K562 (cell line): ENCODE results near the gene DDAH2. TPM values are rescaled to one million over a fixed set of nuclear protein-coding genes. Genes with fewer than 3 reads are reported as not detected.

Experiments used
- ATAC-seq: fragments of 200-7000 bp; cut with Tn5 transposase; 3 replicates; pipeline ENCODE4 v1.9.1; 2020; ENCODE audit warnings: moderate library complexity
- BruUV-seq: library from RNA; stranded (reverse); fragments of 400-500 nt; replicated peaks from 2 replicates; lab custom pipeline; 2021; lab: Mats Ljungman, UMichigan
- CTCF ChIA-PET: fragments of 300-600 bp; formaldehyde crosslinking; extraction: SDS; loops from one replicate; lab custom pipeline; 2021; ENCODE audit warnings: low intra/inter-chr PET ratio; lab: Yijun Ruan, JAX
- POLR2A ChIA-PET: fragments of 300-600, 350-650 bp; sonication (Branson Sonifier 250); formaldehyde crosslinking; extraction: SDS; loops from one replicate; lab custom pipeline; 2021; ENCODE audit warnings: antibody characterized with exemption, inconsistent platforms; lab: Yijun Ruan, JAX
- DNase-seq, 4 experiments: peaks; one replicate each; pipeline versions ENCODE4 v3.0.0 to v3.0.0-alpha.2; 2011 to 2018; ENCODE audit warnings: low spot score in 3 of 4, mixed read lengths in 3 of 4; ENCODE audit errors: extremely low read depth in 1 of 4
- FAIRE-seq: peaks from 2 replicates; lab custom pipeline; 2011; peaks lifted over from hg19 to GRCh38; lab: Jason Lieb, UNC
- H2AFZ ChIP-seq: 2 replicates; pipeline ENCODE4 v1.6.0; 2011; ENCODE audit warnings: low read depth, low read length, control low read depth, inconsistent platforms
- H3K27ac ChIP-seq: fragments of 200-600 bp; 3 replicates; pipeline ENCODE4 v1.8.0; 2011; ENCODE audit warnings: low read depth, mild to moderate bottlenecking, control low read depth, inconsistent platforms, low read length, moderate library complexity, mixed read lengths; ENCODE audit errors: extremely low read depth
- H3K27me3 ChIP-seq, 2 experiments: fragments of 300-600 bp in 1 of 2; 2 replicates in 1 of 2; 3 replicates in 1 of 2; pipeline versions ENCODE4 v1.6.0 to v1.8.0; 2011; ENCODE audit warnings: inconsistent platforms in 2 of 2, low read length in 2 of 2, mild to moderate bottlenecking in 1 of 2, mixed read lengths in 1 of 2, moderate library complexity in 1 of 2; ENCODE audit not compliant: control insufficient read depth in 2 of 2, insufficient read depth in 2 of 2
- H3K36me3 ChIP-seq: fragments of 300-600 bp; 3 replicates; pipeline ENCODE4 v1.8.0; 2011; ENCODE audit warnings: mild to moderate bottlenecking, low read length, inconsistent platforms; ENCODE audit not compliant: control insufficient read depth, insufficient read depth
- H3K4me1 ChIP-seq, 2 experiments: fragments of 200-600 bp in 1 of 2; replicated peaks in 1 of 2; 2 replicates in 1 of 2; 3 replicates in 1 of 2; pipeline versions ENCODE4 v1.5.1 to v1.8.0; 2011; ENCODE audit warnings: inconsistent platforms in 2 of 2, low read length in 2 of 2, mild to moderate bottlenecking in 1 of 2, mixed read lengths in 1 of 2, moderate library complexity in 1 of 2; ENCODE audit not compliant: control insufficient read depth in 2 of 2, insufficient read depth in 2 of 2
- H3K4me2 ChIP-seq: 2 replicates; pipeline ENCODE4 v1.6.1; 2011; ENCODE audit warnings: low read length, control low read depth, inconsistent platforms, mixed read lengths; ENCODE audit not compliant: insufficient read depth
- H3K4me3 ChIP-seq: fragments of 200-600 bp; sonication (generic), shearing (Covaris generic); 2 replicates; pipeline ENCODE4 v1.5.1; 2016; ENCODE audit warnings: control low read depth, inconsistent platforms
- H3K79me2 ChIP-seq: fragments of 200-600 bp; 3 replicates; pipeline ENCODE4 v1.8.0; 2011; ENCODE audit warnings: low read length, inconsistent platforms; ENCODE audit not compliant: control insufficient read depth, insufficient read depth
- H3K9ac ChIP-seq, 2 experiments: 2 replicates each; pipeline versions ENCODE4 v1.6.0 to v1.6.1; 2011; ENCODE audit warnings: low read depth in 2 of 2, low read length in 2 of 2, control low read depth in 1 of 2, inconsistent platforms in 1 of 2, mild to moderate bottlenecking in 1 of 2, mixed read lengths in 1 of 2; ENCODE audit not compliant: insufficient read depth in 1 of 2
- H3K9me1 ChIP-seq: one replicate; pipeline ENCODE4 v1.6.0; 2011; ENCODE audit warnings: inconsistent platforms, mild to moderate bottlenecking, low read length, moderate library complexity; ENCODE audit not compliant: control insufficient read depth, insufficient read depth
- H3K9me3 ChIP-seq: replicated peaks from 2 replicates; pipeline ENCODE4 v1.5.1; 2011; ENCODE audit warnings: low read depth, low read length, inconsistent platforms; ENCODE audit not compliant: control insufficient read depth, insufficient read depth
- H4K20me1 ChIP-seq: replicated peaks from 2 replicates; pipeline ENCODE4 v1.6.1; 2011; ENCODE audit warnings: low read length, inconsistent platforms, mixed read lengths; ENCODE audit not compliant: control insufficient read depth, insufficient read depth
- HNRNPK ChIP-seq: fragments of 200-400 bp; formaldehyde crosslinking; IDR thresholded peaks from one replicate; pipeline ENCODE4 v1.6.1; 2018; ENCODE audit warnings: mild to moderate bottlenecking, low read depth, low read length; ENCODE audit not compliant: poor library complexity, severe bottlenecking
- L3MBTL2 ChIP-seq: fragments of 450-650 bp; IDR thresholded peaks from 2 replicates; pipeline ENCODE4 v1.6.1; 2016; ENCODE audit warnings: mild to moderate bottlenecking, moderate library complexity
- PCBP2 ChIP-seq: fragments of 200-400 bp; formaldehyde crosslinking; IDR thresholded peaks from 2 replicates; pipeline ENCODE4 v1.6.1; 2018; ENCODE audit warnings: low read length, low read depth, mild to moderate bottlenecking, moderate library complexity; ENCODE audit not compliant: poor library complexity, severe bottlenecking
- PTRF ChIP-seq: fragments of 450-650 bp; IDR thresholded peaks from 2 replicates; pipeline ENCODE4 v1.6.1; 2016; ENCODE audit warnings: mild to moderate bottlenecking, missing genetic modification characterization, missing compliant biosample characterization
- PYGO2 ChIP-seq: fragments of 450-650 bp; IDR thresholded peaks from 2 replicates; pipeline ENCODE4 v1.6.1; 2016; ENCODE audit warnings: mild to moderate bottlenecking, missing genetic modification characterization, moderate library complexity, missing compliant biosample characterization
- TAF7 ChIP-seq: fragments of 450-650 bp; IDR thresholded peaks from 2 replicates; pipeline ENCODE4 v1.6.1; 2016; ENCODE audit warnings: missing genetic modification characterization, missing compliant biosample characterization
- VEZF1 ChIP-seq: fragments of 200-800 bp; sonication (Bioruptor generic); IDR thresholded peaks from 2 replicates; pipeline ENCODE4 v1.6.1; 2017; ENCODE audit warnings: missing genetic modification characterization, missing compliant biosample characterization
- ZFP36 ChIP-seq: fragments of 150-350 bp; IDR thresholded peaks from 2 replicates; pipeline ENCODE4 v1.6.1; 2018; ENCODE audit warnings: low read length, low read depth; ENCODE audit not compliant: partially characterized antibody
- ZNF217 ChIP-seq: sonication (generic); formaldehyde crosslinking; IDR thresholded peaks from 2 replicates; pipeline ENCODE4 v1.8.0; 2022; ENCODE audit warnings: mild to moderate bottlenecking, missing genetic modification reagents
- ZNF274 ChIP-seq: IDR thresholded peaks from 2 replicates; pipeline ENCODE4 v1.6.1; 2011; ENCODE audit warnings: low read depth, mild to moderate bottlenecking, low read length, moderate library complexity, borderline replicate concordance
- WGBS: fragments of 100-300 bp; shearing (Covaris generic); methylation state at CpG from one replicate; pipeline ENCODE4 v1.1.6; 2016; ENCODE audit warnings: low coverage, mixed read lengths; ENCODE audit not compliant: insufficient coverage; ENCODE audit errors: missing lambda C conversion rate; 5-methylcytosine and 5-hydroxymethylcytosine counted together
- in situ Hi-C: fragments of 300-500 bp; cut with MboI; formaldehyde crosslinking; loops from 4 replicates; pipeline ENCODE4 v1.15.0; 2018; ENCODE audit warnings: inconsistent platforms, mixed read lengths
- intact Hi-C: fragments of 100-400 bp; cut with micrococcal nuclease; formaldehyde crosslinking; loops from 2 replicates; pipeline ENCODE4 v1.14.2; 2022
- polyA plus RNA-seq, 8 experiments: library from polyadenylated mRNA; depleted of rRNA in 4 of 8; stranded (reverse) in 5 of 8; unstranded in 3 of 8; fragments of >200 nt; fragmentation: Nextera tagmentation in 2 of 8; fragmentation: Illumina TruSeq in 1 of 8; extraction: Ambion mirVana in 2 of 8; extraction: Trizol in 1 of 8; gene quantifications; 2 replicates each; pipeline versions ENCODE4 v1.2.1 to v1.2.3, GENCODE V29; 2011 to 2014; ENCODE audit warnings: inconsistent platforms in 1 of 8, missing spikeins in 1 of 8
- total RNA-seq, 7 experiments: library from RNA; depleted of rRNA in 6 of 7; stranded (reverse); fragments of >200 nt in 6 of 7; fragmentation: Illumina TruSeq in 2 of 7; extraction: Trizol in 2 of 7; gene quantifications; 2 replicates each; pipeline versions ENCODE4 v1.2.1 to v1.2.3, GENCODE V29; 2011 to 2021; ENCODE audit warnings: low replicate concordance in 1 of 7
- TF ChIP-seq, protein P1 (sequence below): sonication (generic); formaldehyde crosslinking; IDR thresholded peaks from 2 replicates; pipeline ENCODE4 v1.4.0; 2020; ENCODE audit warnings: mild to moderate bottlenecking, missing genetic modification reagents

The DDAH2 gene
- total and polyA plus RNA-seq, 9 of the 15 experiments (the other 6 are each of a cell fraction or from before 2014, with no cell fraction given) = 1.8 to 45.4 (median 21.4) TPM

DNA sequence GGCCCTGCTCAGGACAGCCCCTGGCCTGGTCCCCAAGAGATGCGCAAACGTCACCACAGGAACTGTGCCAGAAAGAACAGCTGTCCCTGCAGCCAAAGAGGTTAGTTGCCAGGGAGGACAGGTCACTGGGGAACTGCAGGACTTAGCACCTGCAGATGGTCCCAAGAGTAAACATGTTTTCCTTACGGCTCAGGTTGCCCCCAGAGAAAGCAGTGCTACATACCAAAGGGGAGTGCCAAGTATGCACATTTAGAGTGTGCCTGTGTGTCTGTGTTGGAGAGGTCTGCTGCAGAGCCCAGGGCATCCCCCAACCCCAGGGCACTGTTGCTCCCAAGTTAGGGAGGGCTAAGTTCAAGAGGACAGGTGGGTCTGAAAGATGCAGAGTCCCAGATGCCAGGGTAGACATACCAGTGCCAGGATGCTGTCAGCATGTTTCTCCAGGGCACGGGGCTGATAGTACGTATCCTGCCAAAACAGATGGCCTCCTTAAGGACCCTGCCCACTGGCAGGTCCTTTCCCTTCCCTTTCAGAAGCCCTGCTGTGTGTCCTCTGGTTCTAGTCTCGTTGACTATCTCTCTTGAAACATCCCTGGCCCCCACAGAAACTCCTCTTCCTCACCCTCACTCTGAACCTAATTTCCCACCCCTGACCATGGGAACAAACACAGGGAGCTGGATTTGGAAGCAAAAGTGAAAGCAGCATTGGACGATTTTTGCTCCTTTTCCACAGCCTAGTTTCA, 27.3 kb downstream of the DDAH2 start (continued):
- TF ChIP-seq, protein P1, sequence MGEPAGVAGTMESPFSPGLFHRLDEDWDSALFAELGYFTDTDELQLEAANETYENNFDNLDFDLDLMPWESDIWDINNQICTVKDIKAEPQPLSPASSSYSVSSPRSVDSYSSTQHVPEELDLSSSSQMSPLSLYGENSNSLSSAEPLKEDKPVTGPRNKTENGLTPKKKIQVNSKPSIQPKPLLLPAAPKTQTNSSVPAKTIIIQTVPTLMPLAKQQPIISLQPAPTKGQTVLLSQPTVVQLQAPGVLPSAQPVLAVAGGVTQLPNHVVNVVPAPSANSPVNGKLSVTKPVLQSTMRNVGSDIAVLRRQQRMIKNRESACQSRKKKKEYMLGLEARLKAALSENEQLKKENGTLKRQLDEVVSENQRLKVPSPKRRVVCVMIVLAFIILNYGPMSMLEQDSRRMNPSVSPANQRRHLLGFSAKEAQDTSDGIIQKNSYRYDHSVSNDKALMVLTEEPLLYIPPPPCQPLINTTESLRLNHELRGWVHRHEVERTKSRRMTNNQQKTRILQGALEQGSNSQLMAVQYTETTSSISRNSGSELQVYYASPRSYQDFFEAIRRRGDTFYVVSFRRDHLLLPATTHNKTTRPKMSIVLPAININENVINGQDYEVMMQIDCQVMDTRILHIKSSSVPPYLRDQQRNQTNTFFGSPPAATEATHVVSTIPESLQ (CRISPR knock-in tag) = 0 out of 2 replicates have a peak, but pooled peaks have one; percentile 57
- TF ChIP-seq, all 486 proteins: peak for 44

DNA sequence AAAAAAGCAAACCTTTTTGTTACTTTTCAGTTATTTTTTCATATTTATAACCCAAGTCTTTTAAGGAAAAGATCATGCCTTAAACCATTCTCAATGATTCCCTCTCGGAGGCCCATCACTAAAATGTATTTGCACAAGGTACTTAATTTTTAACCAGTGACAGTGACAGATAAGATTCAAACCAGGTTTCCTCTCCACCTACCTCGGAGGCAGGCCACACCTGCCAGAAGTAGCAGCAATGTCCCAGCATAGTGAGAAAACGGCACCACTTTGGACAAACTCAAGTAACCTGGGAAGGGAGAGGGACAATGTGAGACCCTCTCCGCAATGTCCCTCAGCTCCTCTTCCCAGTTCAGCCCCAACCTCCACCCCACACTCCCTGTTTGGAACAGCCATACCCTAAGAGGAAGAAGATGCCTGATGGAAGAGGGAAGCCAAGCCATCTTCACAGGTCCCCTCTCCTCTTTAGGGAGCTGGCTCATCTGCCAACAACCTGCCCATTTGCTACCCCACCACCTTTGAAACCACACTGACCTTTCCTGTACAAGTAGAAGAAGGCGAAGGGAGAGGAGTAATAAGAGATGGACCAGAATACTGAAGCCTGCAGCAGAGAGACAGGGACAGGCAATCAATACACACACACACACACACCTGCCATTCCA, 28.2 kb downstream of the DDAH2 start:
- intact Hi-C loops = no loop called here
- peak overlapping the region; percentile 87 for H3K4me2 ChIP-seq
- no peaks in the 10 kb centered on the region for H3K27me3 ChIP-seq
- H3K36me3 ChIP-seq = peaks cover 54% of the 10 kb centered on the region
- no TSS peak for BruUV-seq
- no peak overlapping the region for H2AFZ ChIP-seq
- no peak for DNase-seq
- H3K9me1 ChIP-seq = peaks cover 5% of the 10 kb centered on the region
- in situ Hi-C loops = no loop called here
- no peak for ATAC-seq
- H3K9me3 ChIP-seq = no peaks in the 10 kb centered on the region
- H4K20me1 ChIP-seq = no peaks in the 10 kb centered on the region; the same call in 1 of the 2 replicates
- H3K27ac ChIP-seq = peak overlapping the region; percentile 14; the same call in 1 of the 3 replicates
- POLR2A ChIA-PET = interaction anchor here (0.6 to 9.7 kb wide), 6 partner anchors 9 to 38 kb away, joined by 3 to 158 read pairs (median 11); partner anchors contain the start of genes CSNK2B, GPANK1 and MSH5
- H3K4me3 ChIP-seq = no peak overlapping the region
- FAIRE-seq = no peak
- CTCF ChIA-PET = no interaction called here
- 73% methylated on average over 5 of the region's 5 CpGs for WGBS
- peaks cover 54% of the 10 kb centered on the region for H3K79me2 ChIP-seq
- peak overlapping the region; percentile 32 to 93; a peak in 2 of 4 replicates for H3K9ac ChIP-seq
- peaks cover 15 to 22% of the 10 kb centered on the region in 2 experiments for H3K4me1 ChIP-seq
- TF ChIP-seq ZFP36 = no peak
- TF ChIP-seq ZNF274 = no peak
- no peak for TF ChIP-seq L3MBTL2
- TF ChIP-seq HNRNPK = no peak
- no peak for TF ChIP-seq ZNF217 (CRISPR knock-in tag)
- TF ChIP-seq TAF7 (tag) = 0 out of 2 replicates have a peak, but pooled peaks have one; percentile 13
- TF ChIP-seq PYGO2 = no peak
- TF ChIP-seq PCBP2 = no peak
- TF ChIP-seq VEZF1 (CRISPR knock-in tag) = no peak
- TF ChIP-seq PTRF (tag) = no peak
